H9 (cell line): ENCODE data around the gene NT5C1B. TPM values are rescaled to one million over a fixed set of nuclear protein-coding genes. Genes with fewer than 3 reads are reported as not detected.

ENCODE experiments used
- DNase-seq: peaks from one replicate; pipeline ENCODE4 v3.0.0-alpha.2; 2017
- H2AFZ ChIP-seq: one replicate; pipeline ENCODE4 v1.6.1; 2013; ENCODE audit warnings: mild to moderate bottlenecking, low read length, control low read depth, moderate library complexity
- H2AK5ac ChIP-seq: 2 replicates; pipeline ENCODE4 v1.6.1; 2013; ENCODE audit warnings: low read length, control low read depth, mixed read lengths; ENCODE audit not compliant: insufficient read length
- H2BK120ac ChIP-seq: one replicate; pipeline ENCODE4 v1.6.1; 2013; ENCODE audit warnings: low read depth, mild to moderate bottlenecking, low read length, control low read depth, inconsistent platforms; ENCODE audit not compliant: poor library complexity, severe bottlenecking
- H2BK12ac ChIP-seq: 2 replicates; pipeline ENCODE4 v1.6.1; 2013; ENCODE audit warnings: low read length, control low read depth, mixed read lengths, low read depth; ENCODE audit not compliant: insufficient read length
- H2BK15ac ChIP-seq: 2 replicates; pipeline ENCODE4 v1.6.1; 2013; ENCODE audit warnings: low read depth, low read length, control low read depth
- H2BK20ac ChIP-seq: one replicate; pipeline ENCODE4 v1.6.1; 2013; ENCODE audit warnings: low read depth, mild to moderate bottlenecking, low read length, control low read depth, inconsistent platforms; ENCODE audit not compliant: poor library complexity, severe bottlenecking
- H2BK5ac ChIP-seq: 2 replicates; pipeline ENCODE4 v1.6.1; 2013; ENCODE audit warnings: low read length, control low read depth, mixed read lengths; ENCODE audit not compliant: insufficient read length
- H3K14ac ChIP-seq: 2 replicates; pipeline ENCODE4 v1.6.1; 2013; ENCODE audit warnings: low read length, control low read depth; ENCODE audit not compliant: insufficient read depth
- H3K18ac ChIP-seq: 2 replicates; pipeline ENCODE4 v1.6.1; 2013; ENCODE audit warnings: low read depth, mild to moderate bottlenecking, mixed read lengths, low read length, control low read depth; ENCODE audit not compliant: insufficient read length
- H3K23ac ChIP-seq: 2 replicates; pipeline ENCODE4 v1.6.1; 2013; ENCODE audit warnings: low read length, control low read depth, mixed read lengths, low read depth; ENCODE audit not compliant: insufficient read length
- H3K23me2 ChIP-seq: 2 replicates; pipeline ENCODE4 v1.6.1; 2013; ENCODE audit warnings: low read depth, mild to moderate bottlenecking, mixed read lengths, low read length, control low read depth; ENCODE audit not compliant: insufficient read length, poor library complexity, severe bottlenecking
- H3K27ac ChIP-seq: 2 replicates; pipeline ENCODE4 v1.5.1; 2013; ENCODE audit warnings: low read length, control low read depth, mixed read lengths, low read depth; ENCODE audit not compliant: insufficient read length
- H3K27me3 ChIP-seq: 2 replicates; pipeline ENCODE4 v1.6.1; 2013; ENCODE audit warnings: low read length, control low read depth, inconsistent platforms; ENCODE audit not compliant: insufficient read depth
- H3K4ac ChIP-seq: 2 replicates; pipeline ENCODE4 v1.6.1; 2013; ENCODE audit warnings: low read depth, mild to moderate bottlenecking, control low read depth, inconsistent platforms, low read length, moderate library complexity
- H3K4me1 ChIP-seq: 2 replicates; pipeline ENCODE4 v1.6.1; 2013; ENCODE audit warnings: low read length, control low read depth, inconsistent platforms; ENCODE audit not compliant: insufficient read depth
- H3K4me2 ChIP-seq: 2 replicates; pipeline ENCODE4 v1.6.1; 2013; ENCODE audit warnings: low read length, control low read depth, mixed read lengths; ENCODE audit not compliant: insufficient read length, insufficient read depth
- H3K56ac ChIP-seq: 2 replicates; pipeline ENCODE4 v1.6.1; 2013; ENCODE audit warnings: low read depth, mild to moderate bottlenecking, mixed read lengths, low read length, control low read depth; ENCODE audit not compliant: insufficient read length
- H3K79me1 ChIP-seq: 2 replicates; pipeline ENCODE4 v1.6.1; 2013; ENCODE audit warnings: low read depth, mild to moderate bottlenecking, moderate library complexity, low read length, control low read depth, inconsistent platforms; ENCODE audit not compliant: insufficient read depth, poor library complexity, severe bottlenecking
- H3K79me2 ChIP-seq: 2 replicates; pipeline ENCODE4 v1.6.1; 2013; ENCODE audit warnings: low read length, control low read depth, inconsistent platforms; ENCODE audit not compliant: insufficient read depth
- H3K9ac ChIP-seq: 2 replicates; pipeline ENCODE4 v1.6.1; 2013; ENCODE audit warnings: low read length, control low read depth, mixed read lengths; ENCODE audit not compliant: insufficient read length; ENCODE audit errors: extremely low read depth
- H3K9me3 ChIP-seq: one replicate; pipeline ENCODE4 v1.6.1; 2013; ENCODE audit warnings: low read depth, low read length, inconsistent platforms; ENCODE audit not compliant: control insufficient read depth
- H3T11ph ChIP-seq: one replicate; pipeline ENCODE4 v1.6.1; 2013; ENCODE audit warnings: mild to moderate bottlenecking, low read length, control low read depth, inconsistent platforms
- H4K20me1 ChIP-seq: one replicate; pipeline ENCODE4 v1.6.1; 2013; ENCODE audit not compliant: control insufficient read depth, insufficient read length, insufficient read depth
- H4K5ac ChIP-seq: 2 replicates; pipeline ENCODE4 v1.6.1; 2013; ENCODE audit warnings: low read depth, mild to moderate bottlenecking, mixed read lengths, low read length, control low read depth; ENCODE audit not compliant: insufficient read length
- H4K8ac ChIP-seq: replicated peaks from 2 replicates; pipeline ENCODE4 v1.6.1; 2013; ENCODE audit warnings: low read length, control low read depth, mixed read lengths, low read depth; ENCODE audit not compliant: insufficient read length
- H4K91ac ChIP-seq: 2 replicates; pipeline ENCODE4 v1.6.1; 2013; ENCODE audit warnings: low read depth, mild to moderate bottlenecking, moderate library complexity, mixed read lengths, low read length, control low read depth; ENCODE audit not compliant: insufficient read length
- H3K27ac Mint-ChIP-seq, 3 experiments: 2 replicates in 2 of 3; 3 replicates in 1 of 3; pipeline ENCODE4 v1.8.0; 2020 to 2021; ENCODE audit warnings: mixed read lengths in 3 of 3, mild to moderate bottlenecking in 1 of 3, moderate library complexity in 1 of 3
- H3K27me3 Mint-ChIP-seq: 2 replicates; pipeline ENCODE4 v1.8.0; 2021; ENCODE audit warnings: low read depth, mild to moderate bottlenecking, moderate library complexity, mixed read lengths
- H3K36me3 Mint-ChIP-seq, 3 experiments: 2 replicates in 2 of 3; 3 replicates in 1 of 3; pipeline ENCODE4 v1.8.0; 2020 to 2021; ENCODE audit warnings: low read depth in 3 of 3, mixed read lengths in 3 of 3; ENCODE audit not compliant: insufficient read depth in 1 of 3
- H3K4me1 Mint-ChIP-seq, 2 experiments: 2 replicates each; pipeline ENCODE4 v1.8.0; 2020; ENCODE audit warnings: mixed read lengths in 2 of 2
- H3K4me3 Mint-ChIP-seq, 2 experiments: 2 replicates in 1 of 2; 3 replicates in 1 of 2; pipeline ENCODE4 v1.8.0; 2020 to 2021; ENCODE audit warnings: mild to moderate bottlenecking in 2 of 2, mixed read lengths in 2 of 2, moderate library complexity in 1 of 2
- H3K9me3 Mint-ChIP-seq, 2 experiments: 2 replicates in 1 of 2; 3 replicates in 1 of 2; pipeline ENCODE4 v1.8.0; 2020; ENCODE audit warnings: mild to moderate bottlenecking in 2 of 2, mixed read lengths in 2 of 2, moderate library complexity in 1 of 2
- WGBS: extraction: QIAGEN DNeasy Blood & Tissue Kit; methylation state at CpG from one replicate; pipeline ENCODE4 v1.1.7; 2013; ENCODE audit warnings: missing lambda C conversion rate, low lambda C conversion rate, mixed read lengths; ENCODE audit not compliant: insufficient read length; ENCODE audit errors: extremely low coverage; 5-methylcytosine and 5-hydroxymethylcytosine counted together
- total RNA-seq: library from RNA; stranded (reverse); gene quantifications from 2 replicates; pipeline ENCODE4 v1.2.1, GENCODE V29; 2021
- TF ChIP-seq, protein P1 (sequence below): fragments of 200-600 bp; sonication (generic); conservative IDR thresholded peaks from 3 replicates; pipeline ENCODE4 v1.8.0; 2021; ENCODE audit warnings: antibody characterized with exemption, mild to moderate bottlenecking

Gene NT5C1B
- total RNA-seq, 1 experiment from 2014 or later = not detected

DNA sequence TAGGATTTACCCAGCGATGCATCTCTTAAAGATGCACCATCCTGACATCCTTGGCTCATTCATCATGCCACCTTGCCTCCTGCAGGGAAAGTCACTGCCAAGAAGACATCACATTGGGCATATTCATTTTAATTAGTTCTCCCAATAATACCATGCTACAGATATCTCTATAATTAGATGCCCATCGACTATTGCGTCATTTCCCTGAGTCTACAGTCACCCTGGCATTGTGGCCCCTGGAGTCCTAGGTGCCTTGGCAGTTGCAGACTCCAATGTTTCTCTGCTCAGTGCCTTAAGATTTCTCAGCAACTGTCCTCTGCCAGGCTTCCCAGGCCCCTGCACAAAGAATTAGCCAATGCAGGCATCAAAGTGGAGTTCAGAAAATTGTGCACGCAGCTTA lies 61.5 kb downstream of the NT5C1B start:
- Histone ChIP-seq H3K9ac (no peak overlapping the region), H3K4me2 (no peak overlapping the region)

More for the DNA sequence above, 61.5 kb downstream of the NT5C1B start:
- H3K23me2 ChIP-seq = no peaks in the 10 kb centered on the region
- no peak overlapping the region for H2AK5ac ChIP-seq
- no CpG with 5 or more reads among the region's 4 CpGs for WGBS
- H2BK20ac ChIP-seq = no peak overlapping the region
- H3K27ac Mint-ChIP-seq = no peak overlapping the region
- no peak overlapping the region for H2BK12ac ChIP-seq
- H3K9me3 Mint-ChIP-seq = no peaks in the 10 kb centered on the region
- no peak overlapping the region for H3K4ac ChIP-seq
- TF ChIP-seq, protein P1, sequence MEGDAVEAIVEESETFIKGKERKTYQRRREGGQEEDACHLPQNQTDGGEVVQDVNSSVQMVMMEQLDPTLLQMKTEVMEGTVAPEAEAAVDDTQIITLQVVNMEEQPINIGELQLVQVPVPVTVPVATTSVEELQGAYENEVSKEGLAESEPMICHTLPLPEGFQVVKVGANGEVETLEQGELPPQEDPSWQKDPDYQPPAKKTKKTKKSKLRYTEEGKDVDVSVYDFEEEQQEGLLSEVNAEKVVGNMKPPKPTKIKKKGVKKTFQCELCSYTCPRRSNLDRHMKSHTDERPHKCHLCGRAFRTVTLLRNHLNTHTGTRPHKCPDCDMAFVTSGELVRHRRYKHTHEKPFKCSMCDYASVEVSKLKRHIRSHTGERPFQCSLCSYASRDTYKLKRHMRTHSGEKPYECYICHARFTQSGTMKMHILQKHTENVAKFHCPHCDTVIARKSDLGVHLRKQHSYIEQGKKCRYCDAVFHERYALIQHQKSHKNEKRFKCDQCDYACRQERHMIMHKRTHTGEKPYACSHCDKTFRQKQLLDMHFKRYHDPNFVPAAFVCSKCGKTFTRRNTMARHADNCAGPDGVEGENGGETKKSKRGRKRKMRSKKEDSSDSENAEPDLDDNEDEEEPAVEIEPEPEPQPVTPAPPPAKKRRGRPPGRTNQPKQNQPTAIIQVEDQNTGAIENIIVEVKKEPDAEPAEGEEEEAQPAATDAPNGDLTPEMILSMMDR = no peak
- H4K91ac ChIP-seq = no peak overlapping the region
- no peak overlapping the region for H4K8ac ChIP-seq
- no peaks in the 10 kb centered on the region for H3K27me3 Mint-ChIP-seq
- no peak overlapping the region for H2AFZ ChIP-seq
- no peak overlapping the region for H3K56ac ChIP-seq
- H4K20me1 ChIP-seq = no peaks in the 10 kb centered on the region
- H3K4me3 Mint-ChIP-seq = no peak overlapping the region
- H3K18ac ChIP-seq = no peak overlapping the region
- no peak overlapping the region for H2BK120ac ChIP-seq
- H3K27ac ChIP-seq = no peak overlapping the region
- no peaks in the 10 kb centered on the region for H3K4me1 ChIP-seq
- H3K9me3 ChIP-seq = no peaks in the 10 kb centered on the region
- no peaks in the 10 kb centered on the region for H3K27me3 ChIP-seq
- H3K14ac ChIP-seq = no peak overlapping the region
- H2BK5ac ChIP-seq = no peak overlapping the region
- H3K36me3 Mint-ChIP-seq = no peaks in the 10 kb centered on the region
- H2BK15ac ChIP-seq = no peak overlapping the region
- H3K4me1 Mint-ChIP-seq = peaks cover 3 to 5% of the 10 kb centered on the region in 2 experiments; a peak in 3 of 4 replicates
- H3K23ac ChIP-seq = no peak overlapping the region
- no peak overlapping the region for H4K5ac ChIP-seq
- no peak overlapping the region for H3T11ph ChIP-seq
- no peaks in the 10 kb centered on the region for H3K79me2 ChIP-seq
- no peak for DNase-seq
- H3K79me1 ChIP-seq = no peaks in the 10 kb centered on the region
